D721Med (cell line): ENCODE results near the gene CRHR1.

Source experiments
- DNase-seq: peaks from one replicate; pipeline ENCODE4 v3.0.0; 2011; ENCODE audit warnings: low spot score; ENCODE audit not compliant: insufficient read length
- FAIRE-seq: peaks from 2 replicates; lab custom pipeline; 2011; peaks lifted over from hg19 to GRCh38; lab: Jason Lieb, UNC
- TF ChIP-seq, protein P1 (sequence below): IDR thresholded peaks from 2 replicates; pipeline ENCODE4 v1.5.1; 2012; ENCODE audit warnings: mild to moderate bottlenecking, control low read depth; ENCODE audit not compliant: insufficient read depth; ENCODE audit errors: missing control alignments

CRHR1 gene

DNA sequence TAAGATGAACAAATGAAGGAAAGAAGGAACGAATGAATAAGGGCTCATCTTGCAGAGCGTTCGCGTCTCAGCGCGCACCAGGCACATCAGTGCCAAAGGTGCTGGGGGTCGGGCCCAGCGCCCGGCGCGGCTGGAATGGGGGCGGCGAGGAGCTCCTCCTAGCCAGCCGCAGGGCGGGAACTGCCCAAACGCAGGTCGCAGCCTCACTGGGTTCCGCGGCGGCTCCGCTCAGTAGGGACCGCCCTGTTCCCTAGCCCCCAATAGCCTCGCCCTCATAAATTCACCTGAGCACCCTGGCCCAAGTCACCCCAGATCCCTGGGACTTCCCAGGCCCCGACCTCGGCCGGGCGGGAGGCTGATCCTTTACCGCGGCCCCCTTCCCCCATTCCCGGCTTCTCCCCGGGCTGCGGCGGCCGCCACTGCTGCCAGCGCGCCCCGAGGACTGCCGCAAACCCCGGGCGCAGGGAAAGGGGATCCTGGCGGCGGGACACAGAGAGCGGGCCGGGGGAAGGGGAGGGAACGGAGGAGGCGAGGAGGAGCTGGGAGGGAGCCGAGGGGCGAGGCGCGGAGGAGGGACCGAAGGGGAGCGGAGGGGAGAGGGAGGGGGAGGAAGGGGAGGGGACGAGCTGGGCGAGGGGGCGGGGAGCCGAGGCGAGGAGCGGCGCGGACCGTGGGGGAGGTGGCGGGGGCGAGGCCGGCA is 377 bp upstream of the CRHR1 start:
- TF ChIP-seq, protein P1, sequence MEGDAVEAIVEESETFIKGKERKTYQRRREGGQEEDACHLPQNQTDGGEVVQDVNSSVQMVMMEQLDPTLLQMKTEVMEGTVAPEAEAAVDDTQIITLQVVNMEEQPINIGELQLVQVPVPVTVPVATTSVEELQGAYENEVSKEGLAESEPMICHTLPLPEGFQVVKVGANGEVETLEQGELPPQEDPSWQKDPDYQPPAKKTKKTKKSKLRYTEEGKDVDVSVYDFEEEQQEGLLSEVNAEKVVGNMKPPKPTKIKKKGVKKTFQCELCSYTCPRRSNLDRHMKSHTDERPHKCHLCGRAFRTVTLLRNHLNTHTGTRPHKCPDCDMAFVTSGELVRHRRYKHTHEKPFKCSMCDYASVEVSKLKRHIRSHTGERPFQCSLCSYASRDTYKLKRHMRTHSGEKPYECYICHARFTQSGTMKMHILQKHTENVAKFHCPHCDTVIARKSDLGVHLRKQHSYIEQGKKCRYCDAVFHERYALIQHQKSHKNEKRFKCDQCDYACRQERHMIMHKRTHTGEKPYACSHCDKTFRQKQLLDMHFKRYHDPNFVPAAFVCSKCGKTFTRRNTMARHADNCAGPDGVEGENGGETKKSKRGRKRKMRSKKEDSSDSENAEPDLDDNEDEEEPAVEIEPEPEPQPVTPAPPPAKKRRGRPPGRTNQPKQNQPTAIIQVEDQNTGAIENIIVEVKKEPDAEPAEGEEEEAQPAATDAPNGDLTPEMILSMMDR: no peak
- FAIRE-seq: no peak
- no peak for DNase-seq

DNA sequence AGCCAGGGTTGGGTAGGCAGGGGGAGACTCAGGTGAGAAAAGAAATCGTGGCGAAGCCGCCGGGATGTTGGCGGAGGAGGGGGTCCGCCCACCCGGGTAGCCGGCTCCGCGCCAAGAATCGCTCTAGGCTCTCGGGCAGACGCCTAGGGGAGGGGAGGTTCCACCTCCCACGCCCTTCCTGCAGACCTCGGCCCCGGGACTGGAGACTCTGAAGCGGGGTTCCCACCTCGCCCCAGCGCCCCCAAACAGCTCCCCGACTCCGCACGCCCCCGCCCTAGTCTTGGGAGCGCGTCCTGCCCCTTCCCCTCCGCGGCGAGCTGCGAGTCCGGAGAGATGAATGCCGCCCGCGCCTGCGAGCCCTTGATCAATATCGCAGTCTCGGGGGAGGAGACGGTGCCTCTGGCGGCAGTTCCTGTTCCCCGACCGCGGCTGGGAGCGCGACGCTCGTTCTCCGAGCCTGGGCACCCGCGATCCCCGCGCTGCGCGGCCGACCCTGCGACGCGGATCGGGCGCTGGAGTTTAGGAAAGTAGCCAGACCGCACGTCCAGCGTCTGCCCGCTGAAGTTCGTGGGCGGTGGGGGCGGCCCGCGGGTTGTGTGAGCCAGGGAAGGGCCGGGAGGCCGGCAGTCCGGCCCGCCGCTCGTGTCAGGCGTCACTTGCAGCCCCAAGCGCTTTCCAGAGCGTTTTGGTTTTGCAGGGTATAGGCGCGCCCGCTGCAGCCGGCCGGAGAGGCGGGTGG is 790 bp downstream of the CRHR1 start:
- DNase-seq (no peak), FAIRE-seq (no peak)
- TF ChIP-seq, protein P1: peak; percentile 0

DNA sequence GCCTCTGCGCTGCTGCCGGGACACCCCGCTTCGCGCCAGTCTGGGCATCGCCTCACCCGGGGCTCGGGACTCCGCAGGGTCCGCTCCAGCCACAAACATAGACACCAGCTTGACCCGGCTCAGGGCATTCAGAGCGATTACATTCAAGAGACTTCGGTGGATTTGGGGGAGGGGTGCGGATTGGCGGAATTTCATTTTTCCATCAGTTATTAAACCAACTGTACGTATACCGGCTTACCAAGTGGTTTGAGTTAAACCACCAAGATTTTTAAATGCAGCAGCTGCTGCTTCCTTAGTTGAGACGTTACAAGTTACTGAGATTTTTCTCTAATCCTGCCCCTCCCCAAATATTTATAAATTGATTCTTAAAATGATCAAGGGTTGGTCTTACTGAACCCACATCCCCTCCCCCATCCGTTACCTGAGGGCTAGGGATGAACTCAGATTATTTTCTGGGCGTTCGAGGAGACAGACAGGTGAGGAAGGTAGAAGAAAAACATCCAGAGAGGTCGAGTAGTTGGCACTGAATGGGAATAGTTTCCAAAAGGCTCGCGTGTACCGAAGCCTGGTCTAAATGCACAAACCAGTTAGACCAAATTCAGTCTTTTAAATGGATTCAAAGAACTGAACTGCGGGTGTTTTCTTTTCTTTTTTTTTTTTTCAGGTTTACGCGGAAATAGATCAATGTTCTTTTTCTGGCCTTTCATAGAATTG is 1.5 kb downstream of the CRHR1 start:
- TF ChIP-seq, protein P1: no peak
- DNase-seq (no peak), FAIRE-seq (no peak)

DNA sequence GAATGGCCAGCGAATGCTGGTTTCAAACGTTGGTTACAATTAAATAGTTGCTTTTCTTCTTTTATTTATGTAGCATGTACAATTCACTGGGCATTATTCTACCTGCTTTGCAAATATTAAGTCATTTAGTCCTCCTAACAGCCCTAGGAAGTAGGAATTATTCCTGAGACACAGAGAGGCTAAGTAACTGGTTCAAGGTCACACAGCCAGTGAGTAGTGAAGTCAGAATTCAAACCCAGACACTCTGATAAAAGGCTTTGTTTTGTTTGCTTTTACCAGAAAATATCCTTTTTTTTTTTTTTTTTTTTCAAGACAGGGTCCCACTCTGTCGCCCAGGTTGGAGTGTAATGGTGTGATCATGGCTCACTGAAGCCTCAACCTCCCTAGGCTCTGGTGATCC is 2.2 kb downstream of the CRHR1 start:
- TF ChIP-seq, protein P1: no peak
- FAIRE-seq: no peak
- no peak for DNase-seq

DNA sequence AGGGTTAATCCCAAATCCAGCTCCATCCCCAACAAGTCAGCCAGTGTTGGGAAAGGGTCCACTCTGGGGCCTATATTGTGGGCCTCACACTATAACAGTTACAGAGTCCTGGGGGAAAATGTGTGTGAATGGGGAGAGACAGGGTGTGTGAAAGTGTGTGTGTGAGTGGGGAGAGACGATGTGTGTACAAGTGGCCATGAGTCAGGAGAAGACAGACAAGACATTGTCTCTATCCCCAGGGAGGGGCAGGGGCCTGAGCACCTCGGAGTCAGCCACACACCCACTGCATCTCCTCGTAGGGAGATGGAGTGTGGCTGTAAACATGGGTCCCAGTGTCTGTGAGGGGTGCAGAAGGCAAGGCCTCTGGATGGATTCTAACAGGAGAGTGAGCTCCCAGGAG is 2.9 kb downstream of the CRHR1 start:
- DNase-seq: no peak
- TF ChIP-seq, protein P1: no peak
- FAIRE-seq: no peak

DNA sequence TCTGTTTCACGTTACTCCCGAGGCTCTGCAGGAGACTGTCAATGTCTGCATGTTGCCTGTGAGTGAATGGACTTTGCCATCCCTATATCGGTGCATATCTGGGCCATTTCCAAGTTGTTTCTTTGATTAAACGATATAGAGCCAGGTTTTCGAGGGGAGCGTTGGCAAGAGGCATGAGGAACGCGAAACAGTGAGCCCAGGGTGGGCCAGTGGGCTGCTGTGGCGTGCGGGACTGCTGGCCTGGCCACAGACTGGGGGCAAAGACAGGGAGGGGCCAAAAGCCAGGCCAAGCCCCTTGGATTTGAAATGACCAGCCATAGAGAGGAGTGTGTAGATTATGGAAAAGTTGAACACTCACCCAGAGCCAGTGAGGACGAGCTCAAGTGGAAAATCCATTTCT is 3.5 kb downstream of the CRHR1 start:
- no peak for FAIRE-seq

More for the DNA sequence above, 3.5 kb downstream of the CRHR1 start:
- TF ChIP-seq, protein P1: no peak
- DNase-seq: no peak
